ENCODE data around the gene PIGA. TPM values are rescaled to one million over a fixed set of nuclear protein-coding genes. Genes with fewer than 3 reads are reported as not detected.

PIGA gene
- total RNA-seq = 10 to 100 TPM; 40.6 to 41.6 TPM

GRCh38 chrX:15335135-15336022 lies at the start of gene PIGA:
TSS of gene PIGA (minus strand) at chrX:15335523. CDS start at chrX:15331930, 3,593 bp downstream.
- peak; percentile 94 for DNase-seq
- CTCF ChIA-PET = no interaction called here
- H3K9me3 Mint-ChIP-seq = no peaks in the 10 kb centered on the region

GRCh38 chrX:15384304-15384703 lies 49.0 kb upstream of the PIGA start, which contains the start of gene VEGFD:
TSS of gene VEGFD (minus strand) at chrX:15384413. CDS start at chrX:15383946, 467 bp downstream.
- TF ChIP-seq CTCF (IDR thresholded peaks at IDR 0.05) = no peak
- Mint-ChIP-seq H3K27ac (no peak within 1 kb of the TSS), H3K27me3 (peaks cover 3% of the 10 kb centered on the region), H3K9me3 (no peaks in the 10 kb centered on the region), H3K4me3 (no peak within 1 kb of the TSS), H3K36me3 (ENCODE audit: low read depth) (no peaks in the 10 kb centered on the region), H3K4me1 (ENCODE audit: low read depth) (no peaks in the 10 kb centered on the region)
- no peak for DNase-seq
- ChIA-PET CTCF (no interaction called here), POLR2A (no interaction called here)
- ATAC-seq = no peak
- intact Hi-C loops (cut with micrococcal nuclease) = no loop called here

More at GRCh38 chrX:15335135-15336022, at the start of gene PIGA:
- peaks cover 11% of the 10 kb centered on the region for H3K4me1 Mint-ChIP-seq (ENCODE audit: low read depth)
- peak; percentile 96 for ATAC-seq
- H3K36me3 Mint-ChIP-seq (ENCODE audit: low read depth) = peaks cover 11% of the 10 kb centered on the region
- peaks cover 3% of the 10 kb centered on the region for H3K27me3 Mint-ChIP-seq
- intact Hi-C loops (cut with micrococcal nuclease) = no loop called here
- no peak for TF ChIP-seq CTCF (IDR thresholded peaks at IDR 0.05)
- H3K27ac Mint-ChIP-seq = peak within 1 kb of the TSS; percentile 91
- POLR2A ChIA-PET = no interaction called here
- H3K4me3 Mint-ChIP-seq = peak within 1 kb of the TSS; percentile 87

- Mint-ChIP-seq H3K27me3 (peaks cover 3% of the 10 kb centered on the region), H3K27ac (no peak overlapping the region), H3K4me1 (ENCODE audit: low read depth) (no peaks in the 10 kb centered on the region), H3K4me3 (no peak overlapping the region), H3K36me3 (ENCODE audit: low read depth) (no peaks in the 10 kb centered on the region), H3K9me3 (no peaks in the 10 kb centered on the region)
- intact Hi-C loops (cut with micrococcal nuclease) = no loop called here
- no peak for ATAC-seq
- ChIA-PET POLR2A (no interaction called here), CTCF (no interaction called here)
- no peak for TF ChIP-seq CTCF (IDR thresholded peaks at IDR 0.05)
- no peak for DNase-seq
Observed at GRCh38 chrX:15382813-15383212, 47.5 kb upstream of the PIGA start.

GRCh38 chrX:15376956-15377355 lies 41.6 kb upstream of the PIGA start:
- intact Hi-C loops (cut with micrococcal nuclease) = no loop called here
- POLR2A ChIA-PET = no interaction called here
- no peak for ATAC-seq
- no peak for DNase-seq
- TF ChIP-seq CTCF (IDR thresholded peaks at IDR 0.05) = no peak
- H3K4me1 Mint-ChIP-seq (ENCODE audit: low read depth) = no peaks in the 10 kb centered on the region
- no peak overlapping the region for H3K4me3 Mint-ChIP-seq
- no peak overlapping the region for H3K27ac Mint-ChIP-seq
- H3K36me3 Mint-ChIP-seq (ENCODE audit: low read depth) = no peaks in the 10 kb centered on the region
- H3K9me3 Mint-ChIP-seq = no peaks in the 10 kb centered on the region
- CTCF ChIA-PET = no interaction called here
- peaks cover 2% of the 10 kb centered on the region for H3K27me3 Mint-ChIP-seq

- ATAC-seq (no peak), DNase-seq (no peak)
- Mint-ChIP-seq H3K4me1 (ENCODE audit: low read depth) (no peaks in the 10 kb centered on the region), H3K27ac (no peak overlapping the region), H3K4me3 (no peak overlapping the region), H3K27me3 (peaks cover 3% of the 10 kb centered on the region), H3K36me3 (ENCODE audit: low read depth) (no peaks in the 10 kb centered on the region), H3K9me3 (no peaks in the 10 kb centered on the region)
- intact Hi-C loops (cut with micrococcal nuclease) = no loop called here
- ChIA-PET CTCF (interaction anchor here (0.6 to 1.5 kb wide), 2 partner anchors 25 to 225 kb away, joined by 3 to 8 read pairs; no protein-coding TSS in a partner anchor), POLR2A (no interaction called here)
- no peak for TF ChIP-seq CTCF (IDR thresholded peaks at IDR 0.05)
Observed at GRCh38 chrX:15373976-15374375, 38.7 kb upstream of the PIGA start.

Measured in activated CD8-positive, alpha-beta T cell treated with anti-CD3 and anti-CD28 coated beads for 36 hours (primary cell).